ENCODE results near the gene RPS16. TPM values are rescaled to one million over a fixed set of nuclear protein-coding genes. Genes with fewer than 3 reads are reported as not detected.

Gene RPS16
- total and polyA plus RNA-seq, 9 of the 15 experiments (the other 6 are each of a cell fraction or from before 2014, with no cell fraction given), result 82.6 to 3,671 (median 2,204) TPM

GRCh38 chr19:39397360-39398296 is 38.1 kb downstream of the RPS16 start (continued):
- TF ChIP-seq ZBTB33 (CRISPR knock-in tag; IDR thresholded peaks at IDR 0.05) (0 out of 2 replicates have a peak, but pooled peaks have one; percentile 38), SOX6 (IDR thresholded peaks at IDR 0.05) (0 out of 2 replicates have a peak, but pooled peaks have one; percentile 9), PHF21A (IDR thresholded peaks at IDR 0.05; ENCODE audit: borderline replicate concordance, low read depth) (peak; percentile 36; the same call in 1 of the 2 replicates), EWSR1 (IDR thresholded peaks at IDR 0.05; ENCODE audit: borderline replicate concordance, low read depth, partially characterized antibody) (no peak), CBX3 (IDR thresholded peaks at IDR 0.05; ENCODE audit: borderline replicate concordance in 1 of 2, low read length in 2 of 2) (peak in 1 of 2 experiments; percentile 67; a peak in 1 of 3 replicates), NR2C2 (CRISPR knock-in tag; IDR thresholded peaks at IDR 0.05) (0 out of 2 replicates have a peak, but pooled peaks have one; percentile 38), NR2C2 (tag; IDR thresholded peaks at IDR 0.05) (no peak), E2F1 (CRISPR knock-in tag; IDR thresholded peaks at IDR 0.05) (no peak), TAF9B (IDR thresholded peaks at IDR 0.05; ENCODE audit: partially characterized antibody) (no peak), STAG1 (CRISPR knock-in tag; IDR thresholded peaks at IDR 0.05; ENCODE audit: borderline replicate concordance) (peak; percentile 58; the same call in 1 of the 2 replicates), FOXJ3 (CRISPR knock-in tag; IDR thresholded peaks at IDR 0.05) (no peak), MAX (CRISPR knock-in tag; IDR thresholded peaks at IDR 0.05) (no peak), AFF4 (CRISPR knock-in tag; IDR thresholded peaks at IDR 0.05) (no peak), TCF7 (IDR thresholded peaks at IDR 0.05; ENCODE audit: borderline replicate concordance) (no peak), BRD9 (IDR thresholded peaks at IDR 0.05; ENCODE audit: low read depth, partially characterized antibody) (peak; percentile 92), HDAC3 (IDR thresholded peaks at IDR 0.05; ENCODE audit: borderline replicate concordance, partially characterized antibody) (no peak)

All from K562 (cell line).